Activated CD4-positive, alpha-beta T cell treated with anti-CD3 and anti-CD28 coated beads, Interleukin-2, Interleukin-4, amounts not matched to agents 100 ng/mL and 50 ng/mL, durations not matched to agents 16 hours and 8 hours (primary cell): ENCODE results near the gene IGF1R.

ENCODE experiments used
- DNase-seq: peaks from one replicate; pipeline ENCODE4 v3.0.0-alpha.2; 2020; ENCODE audit warnings: low spot score

IGF1R gene

DNA sequence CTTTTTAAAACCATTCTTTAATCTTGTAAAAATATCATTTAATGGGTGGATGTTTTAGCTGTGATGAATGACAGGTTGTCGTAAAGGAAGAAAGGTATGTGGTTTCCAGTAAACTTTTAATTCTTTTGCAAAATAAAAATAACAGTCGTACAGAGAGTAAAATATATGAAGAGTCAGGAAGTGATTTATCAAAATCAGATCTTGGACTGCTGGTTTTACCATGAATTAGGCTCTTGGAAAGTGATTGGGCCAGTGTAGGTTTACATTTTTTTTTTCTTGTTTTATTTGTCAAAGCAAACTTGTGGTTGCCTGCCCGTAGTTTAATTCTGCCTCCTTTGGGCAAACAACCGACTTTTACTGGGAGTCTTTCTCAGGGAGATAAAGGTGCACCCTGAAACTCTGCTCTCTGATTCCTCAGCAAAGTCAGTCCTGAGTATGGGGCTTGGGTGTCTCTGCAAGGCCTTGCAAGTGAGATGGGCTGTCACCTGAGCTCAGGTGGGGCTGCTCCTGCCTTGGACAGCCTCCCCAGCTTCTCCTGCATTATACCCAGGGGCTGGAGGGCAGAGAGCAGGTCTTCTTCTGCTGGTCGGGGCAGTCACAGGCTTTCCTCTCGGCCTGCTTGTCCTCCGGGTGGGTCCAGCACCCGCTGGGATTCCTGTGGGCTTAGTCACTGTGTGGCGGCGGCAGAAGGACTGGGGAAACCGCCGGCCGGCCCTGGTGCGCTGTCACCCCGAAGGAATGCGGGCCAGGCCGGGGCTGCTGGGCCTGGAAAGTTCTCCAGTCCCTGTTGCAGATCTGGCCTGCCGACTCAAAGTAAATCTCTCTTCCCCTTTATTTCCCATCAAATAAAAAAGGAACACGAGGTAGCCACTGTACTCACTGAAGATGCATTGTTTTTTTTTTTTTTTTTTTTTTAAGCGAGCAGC lies 79.0 kb downstream of the IGF1R start:
- no peak for DNase-seq

DNA sequence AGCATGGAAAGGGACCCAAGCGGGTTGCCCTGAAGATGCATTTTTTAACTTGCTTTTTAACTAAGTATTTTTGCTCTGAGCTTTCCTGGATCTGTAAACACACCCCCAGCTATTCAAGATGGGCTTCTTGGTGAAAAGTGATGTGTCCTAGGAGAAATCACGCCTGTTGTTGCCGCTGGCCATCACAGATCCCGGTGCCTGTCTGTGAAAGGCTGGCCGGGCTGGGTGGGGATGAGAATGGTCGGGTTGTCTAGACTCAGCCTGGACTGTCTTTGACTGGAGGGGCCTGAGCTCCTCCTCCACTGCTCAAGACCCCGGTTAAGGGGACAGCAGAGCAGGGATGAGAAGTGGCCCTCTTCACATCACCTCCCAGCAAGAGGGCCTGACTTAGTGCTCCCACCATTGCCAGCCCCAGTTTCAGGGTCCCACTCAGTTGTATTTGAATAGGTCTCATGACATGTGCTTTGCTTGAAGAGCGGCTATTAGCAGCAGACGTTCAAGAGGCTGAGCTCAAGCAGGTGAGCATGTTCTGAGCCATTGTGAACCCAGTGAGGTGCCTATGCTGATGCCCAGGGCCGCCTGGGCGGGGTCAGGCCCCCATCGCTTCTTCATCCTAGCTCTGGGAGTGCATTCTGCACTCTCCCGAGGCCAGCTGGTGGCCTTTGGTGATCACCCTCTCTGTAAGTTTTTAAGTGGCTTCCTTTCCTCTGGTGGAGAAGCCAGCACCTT lies 79.9 kb downstream of the IGF1R start:
- no peak for DNase-seq

- no peak for DNase-seq
These were observed 80.4 kb downstream of the IGF1R start for GRCh38 chr15:98728811-98729160.

- no peak for DNase-seq
These were observed 81.2 kb downstream of the IGF1R start for GRCh38 chr15:98729446-98730042.

- DNase-seq = no peak
These were observed 82.7 kb downstream of the IGF1R start for GRCh38 chr15:98730860-98731711.

GRCh38 chr15:98731712-98732450 lies 83.5 kb downstream of the IGF1R start:
- no peak for DNase-seq

DNA sequence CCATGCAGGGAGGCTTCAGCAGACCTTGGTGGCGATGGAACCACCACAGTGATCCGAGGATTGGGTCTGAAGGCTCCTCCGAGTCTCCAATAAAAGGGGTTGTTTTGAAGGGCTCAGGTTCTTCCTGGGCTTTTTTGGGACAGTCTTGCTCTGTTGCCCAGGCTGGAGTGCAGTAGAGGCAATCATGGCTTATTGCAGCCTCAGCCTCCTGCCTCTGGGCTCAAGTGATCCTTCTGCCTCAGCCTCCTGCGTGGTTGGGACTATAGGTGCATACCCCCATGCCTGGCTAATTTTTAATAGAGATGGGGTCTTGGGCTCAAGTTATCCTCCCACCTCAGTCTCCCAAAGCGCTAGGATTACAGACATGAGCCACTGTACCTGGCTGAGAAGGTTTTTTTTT lies 84.8 kb downstream of the IGF1R start:
- DNase-seq = no peak

- DNase-seq = no peak
These were observed 86.3 kb downstream of the IGF1R start for GRCh38 chr15:98734466-98735199.

- no peak for DNase-seq
These were observed 87.0 kb downstream of the IGF1R start for GRCh38 chr15:98735304-98735703.

DNA sequence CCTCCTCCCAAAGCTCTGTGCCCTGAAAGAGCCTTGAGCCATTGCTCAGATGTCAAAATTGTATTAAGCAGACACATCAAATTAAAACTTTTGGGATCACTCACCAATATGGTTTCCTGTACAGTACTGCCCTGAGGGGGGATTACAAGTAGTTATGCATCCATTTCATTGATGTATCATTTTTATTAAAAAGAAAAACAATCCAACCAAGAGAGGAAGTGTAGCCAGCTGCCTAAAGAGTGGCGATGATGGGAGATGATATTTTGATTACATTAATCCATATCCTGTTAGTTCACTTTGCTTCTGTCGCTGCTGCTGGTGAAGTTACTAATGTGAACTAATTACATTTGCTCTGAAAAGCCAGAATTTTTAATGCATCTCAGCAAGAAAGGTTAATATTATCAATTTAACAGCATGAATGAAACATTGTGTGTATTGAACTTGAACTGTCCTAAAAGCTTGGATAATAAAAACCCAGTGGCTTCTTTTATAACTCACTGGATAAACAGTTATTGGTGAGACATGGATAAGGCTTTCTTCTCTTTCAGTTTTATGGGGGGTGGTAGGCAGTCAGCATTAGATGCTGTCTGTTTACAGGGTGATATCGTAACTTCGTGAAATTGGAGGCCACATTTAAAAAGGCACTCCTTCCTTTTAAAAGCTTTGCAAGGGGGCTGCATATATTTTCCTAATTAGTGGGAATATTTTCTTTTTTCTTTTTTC lies 87.7 kb downstream of the IGF1R start:
- DNase-seq = no peak

- no peak for DNase-seq
These were observed 88.8 kb downstream of the IGF1R start for GRCh38 chr15:98737159-98737558.

DNA sequence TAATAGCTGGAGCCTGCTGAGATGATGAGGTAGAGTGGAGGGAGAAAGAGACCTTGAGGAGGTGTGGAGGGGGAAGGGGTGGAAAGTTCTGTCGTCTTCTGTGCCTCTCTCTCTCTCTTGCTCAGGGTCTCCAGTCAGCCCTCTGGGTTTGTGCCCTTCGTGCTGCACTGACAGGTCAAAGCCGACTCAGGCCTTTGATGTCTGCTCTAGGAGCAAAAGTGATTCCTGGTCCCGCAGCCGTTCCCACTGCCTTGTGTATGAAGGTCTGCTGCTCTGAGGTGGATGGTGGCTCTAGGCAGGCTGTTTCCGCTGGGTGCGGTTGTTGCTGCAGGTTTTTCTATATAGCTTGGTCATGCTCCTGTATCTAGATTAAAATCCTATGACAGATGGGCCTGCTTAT lies 89.4 kb downstream of the IGF1R start:
- no peak for DNase-seq

DNA sequence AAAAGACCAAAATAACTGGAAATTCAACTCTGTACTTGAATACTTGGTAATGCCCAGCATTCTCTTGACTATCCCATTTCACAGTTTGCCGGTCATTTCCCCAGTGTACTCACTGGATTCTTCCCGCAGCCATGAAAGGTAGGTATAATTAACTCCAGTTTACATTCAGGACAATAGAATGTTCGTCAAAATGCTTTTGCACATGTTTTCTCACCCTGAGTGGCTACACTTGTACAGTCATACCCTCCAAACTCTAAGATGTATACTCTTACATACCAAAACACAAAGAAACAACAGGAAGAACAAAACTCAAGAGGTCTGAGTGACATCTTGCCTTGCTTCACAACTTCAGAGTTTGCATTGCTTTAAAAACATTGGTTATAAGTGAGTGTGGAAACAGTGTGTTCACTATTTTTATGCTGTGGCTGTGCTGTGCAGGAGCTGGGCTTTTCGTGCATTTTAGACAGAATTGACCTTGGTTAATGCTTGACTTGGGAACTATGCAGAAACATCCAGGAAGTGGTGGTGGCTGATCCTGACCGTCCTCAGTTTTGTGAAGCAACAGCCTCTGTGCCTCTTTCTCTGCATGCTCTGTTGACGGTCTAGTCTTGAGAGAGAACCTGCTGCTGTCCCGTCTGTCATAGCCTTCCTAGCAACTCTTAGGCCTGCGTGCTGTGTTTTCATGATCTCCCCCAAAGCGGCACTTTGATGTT lies 90.5 kb downstream of the IGF1R start:
- DNase-seq = no peak

GRCh38 chr15:98740295-98740694 lies 92.0 kb downstream of the IGF1R start:
- peak; percentile 14 for DNase-seq

DNA sequence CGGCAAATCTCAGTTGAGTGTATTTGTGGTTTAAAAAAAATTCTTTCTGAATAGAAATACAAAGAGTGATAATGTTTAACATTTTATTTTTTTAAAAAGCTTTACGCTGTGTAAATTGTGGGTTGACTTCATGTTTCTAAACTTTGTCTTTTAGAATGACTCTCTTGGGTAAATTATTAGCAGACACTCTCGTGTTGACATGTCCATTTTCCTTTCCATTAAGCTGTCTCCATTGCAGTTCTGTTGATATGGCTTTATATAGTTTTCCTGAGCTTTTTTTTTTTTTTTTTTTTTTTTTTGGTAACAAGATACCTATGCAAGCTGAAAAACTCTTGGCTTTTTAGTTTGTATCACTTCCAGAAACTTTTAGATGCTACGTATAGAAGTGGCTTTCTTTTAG lies 92.6 kb downstream of the IGF1R start:
- no peak for DNase-seq

DNA sequence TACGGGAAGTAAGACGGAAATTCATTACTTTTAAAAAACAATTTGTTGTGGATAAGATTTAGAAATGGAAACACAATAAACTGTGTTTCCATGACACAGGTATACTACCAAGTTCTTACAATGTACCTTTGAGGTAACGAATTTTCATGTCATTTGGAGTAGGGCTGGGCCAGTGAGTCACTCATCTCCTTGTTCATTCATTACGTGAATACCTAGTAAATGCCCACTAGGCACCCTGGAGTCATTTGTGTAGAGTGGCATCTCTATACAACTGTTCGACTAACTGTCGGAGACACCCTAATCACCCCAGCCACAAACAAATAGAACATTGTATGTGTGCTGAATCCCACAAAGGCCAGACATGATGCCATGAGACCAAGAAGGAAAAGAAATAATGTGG lies 94.8 kb downstream of the IGF1R start:
- no peak for DNase-seq

- no peak for DNase-seq
These were observed 96.2 kb downstream of the IGF1R start for GRCh38 chr15:98744506-98744905.

GRCh38 chr15:98745179-98745578 lies 96.8 kb downstream of the IGF1R start:
- DNase-seq = no peak

DNA sequence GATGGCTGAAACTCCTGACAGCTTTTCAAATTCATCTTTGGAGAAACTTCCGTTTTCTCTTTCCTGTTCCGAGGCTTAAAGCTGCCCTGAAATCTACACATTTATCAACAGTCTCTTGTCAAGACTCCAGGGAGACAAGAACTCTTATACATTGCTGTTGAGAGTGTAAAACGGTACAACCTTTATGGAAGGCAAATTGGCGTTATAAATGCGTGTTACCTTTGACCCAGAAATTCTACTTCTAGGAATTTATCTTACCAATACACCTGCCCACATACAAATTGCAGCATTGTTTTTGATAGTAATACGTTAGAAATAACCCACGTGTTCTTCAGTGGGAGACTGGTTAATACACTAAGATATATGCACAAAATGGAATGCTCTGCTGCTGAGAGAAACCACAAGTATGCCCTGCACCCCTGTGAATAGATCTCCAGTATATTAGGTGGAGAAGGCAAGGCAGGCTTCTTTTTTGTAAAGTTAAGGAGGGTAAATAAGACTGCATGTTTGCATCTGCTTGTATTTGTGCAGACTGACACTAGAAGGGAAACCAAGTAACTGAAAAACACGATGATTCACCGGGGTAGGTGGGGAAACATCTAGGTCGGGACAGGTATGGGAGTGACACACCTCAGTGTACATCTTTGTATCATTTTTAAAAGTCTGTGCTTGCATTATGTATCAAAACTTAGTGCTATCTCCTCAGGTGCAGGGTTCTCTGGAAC lies 97.5 kb downstream of the IGF1R start:
- no peak for DNase-seq
